ENCODE results near the gene HOXC11.

The HOXC11 gene

GRCh38 chr12:54011665-54012532 is 39.0 kb downstream of the HOXC11 start:
- no peak for DNase-seq

- no peak for DNase-seq
Observed at GRCh38 chr12:54012631-54013409, 39.9 kb downstream of the HOXC11 start.

DNA sequence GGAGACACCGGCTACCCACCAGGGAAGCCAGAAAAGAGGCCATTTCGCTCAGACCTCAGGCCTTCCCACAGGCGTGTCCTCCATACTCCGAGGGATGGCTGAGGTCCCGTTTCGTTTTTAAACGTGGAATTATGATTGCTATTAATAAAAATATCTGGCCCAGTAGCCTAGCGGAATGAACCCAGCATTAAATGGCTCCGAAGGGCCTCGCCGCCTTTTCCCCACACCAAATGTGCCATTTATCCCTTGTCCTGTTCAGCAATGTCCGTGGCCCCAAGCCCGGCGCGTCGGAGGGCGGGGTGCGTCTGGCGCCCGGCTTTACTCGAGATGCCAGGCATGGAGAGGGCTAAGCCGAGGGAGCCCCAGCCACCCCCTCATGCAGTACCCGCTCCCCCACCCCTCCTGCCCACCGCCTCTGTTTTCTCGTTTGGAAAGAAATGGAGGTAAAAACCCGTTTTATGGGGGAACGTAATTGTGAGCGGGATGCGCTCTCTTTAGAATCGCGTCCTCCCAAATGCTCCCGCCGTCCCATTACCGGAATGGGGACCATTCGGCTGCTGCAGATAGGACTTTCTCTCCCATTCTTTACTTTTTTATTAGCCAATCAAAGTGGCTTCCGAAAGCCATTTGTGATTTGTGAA is 41.6 kb downstream of the HOXC11 start:
- DNase-seq = no peak

DNA sequence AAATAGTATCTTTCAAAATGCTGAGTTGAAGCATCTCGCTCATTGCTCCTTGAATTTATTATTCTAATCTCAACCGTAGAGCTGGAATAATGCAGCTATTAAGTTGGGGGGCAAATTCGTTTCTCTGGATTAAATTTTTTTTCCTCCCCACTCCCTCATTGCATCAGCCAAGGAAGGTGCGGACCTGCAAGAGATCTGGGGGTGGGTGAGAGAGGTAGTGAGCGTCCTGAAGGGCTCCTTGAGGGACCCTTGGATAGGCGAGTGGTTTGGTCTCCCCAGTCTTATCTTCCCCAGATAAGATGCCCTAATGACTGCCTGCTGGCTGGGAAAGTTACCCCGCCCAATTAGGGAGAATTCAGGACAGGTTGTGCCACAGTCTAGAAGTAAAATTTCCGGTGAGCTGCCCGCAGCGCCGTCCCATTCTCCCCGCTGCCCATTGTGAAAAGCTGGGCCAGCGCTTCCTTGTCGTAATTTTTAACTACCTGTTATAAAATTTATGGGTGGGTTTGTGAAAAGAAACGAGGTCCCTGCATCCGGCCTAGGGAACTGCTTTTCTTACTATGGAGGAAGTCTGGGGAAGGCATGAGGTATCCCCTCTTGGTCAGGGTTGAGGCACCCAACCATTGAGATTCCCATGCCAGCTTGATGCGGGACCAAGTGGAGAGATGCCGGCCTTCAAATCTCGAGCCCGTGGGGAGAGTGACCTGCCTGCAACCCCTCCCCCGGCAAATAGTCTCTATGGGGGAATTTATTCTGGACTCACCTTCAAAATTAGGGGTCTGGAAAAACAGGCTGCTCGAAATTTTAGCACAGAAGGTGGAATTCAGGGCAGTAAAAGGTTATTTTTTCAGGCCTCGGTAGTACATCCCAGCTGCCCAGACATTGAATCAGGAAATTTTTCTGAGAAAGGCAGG is 42.3 kb downstream of the HOXC11 start:
- DNase-seq = no peak

GRCh38 chr12:54016051-54016450 is 43.1 kb downstream of the HOXC11 start:
- no peak for DNase-seq

DNA sequence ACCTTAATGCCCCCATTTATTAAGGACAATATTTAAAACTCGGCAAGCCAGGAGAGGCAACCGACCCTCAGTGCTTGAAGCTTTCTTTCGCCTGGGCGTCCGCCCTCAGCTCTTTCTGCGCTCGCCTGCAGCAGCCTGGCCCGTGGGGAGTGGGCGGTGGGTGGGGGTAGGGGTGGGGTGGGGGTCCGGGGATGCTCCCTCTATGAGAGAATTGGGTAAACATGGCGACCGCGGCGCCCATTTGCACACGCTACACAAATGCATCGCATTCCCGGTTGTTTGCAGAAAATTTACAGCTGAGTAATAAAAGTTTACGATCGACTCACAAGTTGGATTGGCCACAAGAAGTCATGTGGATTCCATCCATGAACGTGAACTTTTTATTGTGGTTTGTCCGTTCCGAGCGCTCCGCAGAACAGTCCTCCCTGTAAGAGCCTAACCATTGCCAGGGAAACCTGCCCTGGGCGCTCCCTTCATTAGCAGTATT is 43.6 kb downstream of the HOXC11 start:
- peak; percentile 65 for DNase-seq

DNA sequence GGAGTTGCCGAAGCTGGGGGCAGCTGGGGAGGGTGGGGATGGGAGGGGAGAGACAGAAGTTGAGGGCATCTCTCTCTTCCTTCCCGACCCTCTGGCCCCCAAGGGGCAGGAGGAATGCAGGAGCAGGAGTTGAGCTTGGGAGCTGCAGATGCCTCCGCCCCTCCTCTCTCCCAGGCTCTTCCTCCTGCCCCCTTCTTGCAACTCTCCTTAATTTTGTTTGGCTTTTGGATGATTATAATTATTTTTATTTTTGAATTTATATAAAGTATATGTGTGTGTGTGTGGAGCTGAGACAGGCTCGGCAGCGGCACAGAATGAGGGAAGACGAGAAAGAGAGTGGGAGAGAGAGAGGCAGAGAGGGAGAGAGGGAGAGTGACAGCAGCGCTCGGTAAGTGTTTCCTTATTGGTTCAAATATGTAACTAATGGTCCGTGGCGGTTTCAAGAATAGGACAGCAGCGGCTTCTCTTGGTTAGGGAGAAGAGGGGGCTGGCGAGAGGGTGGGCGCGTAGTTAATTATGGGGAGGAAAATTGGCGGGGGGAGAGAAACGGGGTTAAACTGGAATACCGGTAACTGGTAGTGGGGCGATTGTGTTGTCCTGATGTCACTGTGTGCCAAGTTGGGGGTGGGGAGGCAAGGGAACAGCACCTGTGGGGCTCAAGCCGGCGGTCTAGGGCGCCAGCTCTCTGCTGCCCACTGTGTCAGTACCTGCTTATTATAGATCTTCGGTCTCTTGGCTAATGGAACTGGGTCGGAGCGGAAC is 44.3 kb downstream of the HOXC11 start:
- peak; percentile 70 for DNase-seq

GRCh38 chr12:54017878-54018467 is 45.0 kb downstream of the HOXC11 start:
- peak; percentile 88 for DNase-seq

DNA sequence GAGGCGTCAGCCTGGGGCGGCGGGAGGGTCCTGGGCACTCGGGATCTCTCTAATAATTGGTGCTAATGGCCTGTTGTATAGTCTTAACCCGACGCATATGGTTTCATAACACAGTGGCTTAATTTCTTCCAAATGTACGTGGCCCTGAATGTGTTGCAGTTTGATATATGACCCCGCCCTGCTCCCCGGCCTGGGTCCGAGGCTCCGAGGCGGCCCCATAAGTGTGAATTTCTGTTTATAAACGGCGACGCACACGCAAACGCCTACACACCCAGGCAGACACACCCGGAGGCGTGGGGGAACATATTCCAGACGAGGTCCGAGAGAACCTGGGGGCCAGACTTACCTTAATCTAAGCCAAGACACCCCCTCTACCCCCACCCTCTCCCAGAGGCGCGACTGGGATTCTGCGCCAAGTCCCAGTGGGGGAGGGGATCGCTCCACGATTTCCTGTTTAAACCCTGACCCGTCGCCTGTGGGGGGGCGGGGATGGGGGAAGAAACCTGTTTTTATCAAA is 45.6 kb downstream of the HOXC11 start:
- no peak for DNase-seq

DNA sequence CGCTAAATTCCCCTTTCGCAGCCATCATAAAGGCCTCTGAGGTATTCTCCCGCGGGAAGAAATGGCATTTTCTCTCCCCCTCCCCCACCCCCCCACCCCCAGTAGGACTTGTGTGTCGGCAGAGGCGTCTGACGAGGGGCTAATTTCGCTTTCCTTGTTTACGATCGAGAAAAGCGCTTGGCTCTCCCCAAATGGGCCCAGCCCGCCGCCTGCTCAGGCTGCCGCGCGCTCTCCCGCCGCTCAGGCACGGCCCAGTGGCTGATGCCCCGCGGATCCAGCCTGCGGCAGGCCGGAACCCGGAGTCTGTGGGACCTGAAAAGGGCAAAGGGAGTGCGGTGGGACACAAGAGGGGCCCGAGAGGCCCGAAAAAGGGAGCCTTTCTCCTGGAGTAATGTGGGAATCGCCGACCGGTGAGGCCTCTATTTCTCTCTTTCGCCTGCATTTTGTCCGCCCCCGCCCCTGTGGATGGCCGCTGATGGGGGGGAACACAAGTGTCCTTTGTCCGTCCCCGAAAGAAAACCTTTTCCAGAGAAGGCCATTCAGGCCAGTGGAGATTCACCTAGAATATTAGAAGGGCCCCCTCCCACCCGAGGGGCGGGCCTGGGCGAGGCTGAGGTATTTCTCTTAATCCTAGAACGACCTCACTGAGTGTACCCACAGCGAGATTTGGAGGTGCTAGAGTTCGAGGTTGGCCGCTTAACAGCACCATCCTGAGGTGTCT is 46.3 kb downstream of the HOXC11 start:
- DNase-seq = no peak

- no peak for DNase-seq
Observed at GRCh38 chr12:54019924-54020590, 47.1 kb downstream of the HOXC11 start.

GRCh38 chr12:54020591-54021405 is 47.9 kb downstream of the HOXC11 start:
- DNase-seq = no peak

DNA sequence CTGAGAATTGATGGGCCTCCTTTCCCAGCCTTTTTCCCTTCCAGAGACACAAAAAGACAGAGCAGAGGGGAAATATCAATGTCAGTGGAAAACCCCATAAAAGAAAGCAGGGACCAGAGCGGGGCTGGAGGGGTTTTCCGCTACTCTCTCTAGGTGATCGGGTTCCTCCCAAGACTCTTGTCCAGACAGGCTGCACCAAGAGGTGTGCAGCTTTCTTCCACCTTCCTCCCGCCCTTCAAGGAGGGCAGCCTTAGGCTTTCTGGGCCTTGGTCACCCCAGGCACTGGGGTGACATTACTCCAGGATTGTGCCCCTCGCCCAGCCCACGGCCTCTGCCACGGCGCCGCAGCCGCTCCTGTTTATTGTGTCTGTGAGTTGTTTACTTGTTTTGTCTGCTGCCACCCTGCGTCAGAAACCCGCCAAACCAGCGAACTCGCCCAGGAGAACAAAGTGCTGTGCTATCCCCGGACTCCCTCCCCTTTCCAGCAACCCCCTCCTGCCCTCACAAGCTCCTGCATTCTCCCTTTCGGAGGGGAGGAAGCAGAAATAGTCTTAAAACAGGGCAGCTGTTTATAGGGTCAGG is 48.6 kb downstream of the HOXC11 start:
- no peak for DNase-seq

GRCh38 chr12:54022960-54023884 is 50.3 kb downstream of the HOXC11 start:
- DNase-seq = no peak

DNA sequence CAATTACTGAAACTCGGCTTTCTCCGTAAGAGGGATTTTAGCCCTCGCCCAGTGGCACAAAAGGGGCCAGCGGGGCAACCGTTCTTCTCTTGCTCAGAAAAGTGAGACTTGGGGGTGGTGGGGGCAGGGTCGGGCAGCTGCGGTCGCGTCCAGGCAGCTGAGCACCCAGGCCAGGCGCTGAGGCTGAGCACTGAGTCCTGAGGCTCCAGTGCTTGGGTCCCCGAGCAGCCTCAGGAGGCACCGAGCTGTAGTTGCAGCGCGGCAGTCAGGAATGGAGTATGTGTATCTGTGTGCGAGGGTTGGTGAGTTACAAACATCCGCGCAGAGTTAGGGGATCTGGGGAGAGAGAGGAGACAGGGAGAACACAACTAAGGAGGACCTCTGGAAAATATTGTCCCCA is 51.2 kb downstream of the HOXC11 start:
- DNase-seq = no peak

DNA sequence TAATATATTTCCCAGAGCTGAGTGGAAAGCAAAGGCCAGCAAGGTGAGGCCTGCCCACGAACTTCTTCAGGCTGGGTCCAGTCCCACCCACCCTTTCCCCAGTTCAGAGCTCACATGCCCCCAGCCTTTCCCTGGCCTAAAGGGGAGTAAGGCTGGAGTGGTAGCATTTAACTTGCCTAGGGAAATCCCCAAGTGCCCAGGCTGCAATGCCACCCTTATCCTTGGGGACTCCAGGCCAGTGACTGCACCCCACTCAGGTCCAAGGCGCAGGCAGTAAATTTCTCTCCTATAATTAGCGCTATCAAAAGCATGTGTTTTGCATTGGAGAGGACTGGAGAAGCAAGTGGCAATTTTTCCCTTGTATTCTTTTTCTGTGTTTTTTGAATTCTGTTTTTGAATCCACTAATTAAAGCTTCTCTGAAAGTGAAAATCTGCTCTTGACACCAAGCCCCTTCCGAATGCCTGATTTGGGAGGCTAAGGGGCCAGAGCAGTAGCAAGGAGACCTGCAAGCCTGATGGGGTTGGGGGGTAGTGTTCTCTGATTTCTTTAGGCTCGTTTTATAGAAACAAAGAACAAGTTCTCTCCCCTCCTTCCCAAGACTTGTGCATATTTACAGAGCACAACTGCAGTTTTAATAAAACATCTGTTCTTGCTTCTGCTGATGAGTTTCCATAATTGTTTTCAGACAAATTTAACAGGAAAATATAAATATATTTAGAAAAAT is 51.8 kb downstream of the HOXC11 start:
- no peak for DNase-seq

Measured in NCI-H1105 (cell line).